ENCODE data around the gene HBZ.

The HBZ gene

DNA sequence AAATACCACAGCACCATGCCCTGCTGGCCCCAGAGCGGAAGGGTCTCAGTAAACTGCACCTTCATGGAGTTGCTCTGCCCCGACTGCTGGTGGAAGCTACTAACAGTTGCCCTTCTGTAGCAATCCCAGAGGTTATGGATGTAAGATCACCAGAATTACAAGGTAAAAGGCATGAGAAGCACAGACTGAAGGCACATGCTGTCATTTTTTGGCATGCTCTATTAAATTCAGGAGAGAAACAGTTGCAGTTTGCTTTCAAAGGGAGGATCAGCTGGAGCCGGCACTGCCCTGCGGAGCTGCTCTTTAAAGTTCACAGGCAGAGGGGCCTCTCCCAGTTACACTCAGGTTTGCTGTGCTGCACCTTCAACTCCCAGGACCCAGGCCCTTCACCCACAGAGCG, 33.1 kb upstream of the HBZ start:
- ATAC-seq = no peak
- TF ChIP-seq OSR1 (CRISPR knock-in tag; IDR thresholded peaks at IDR 0.05) = no peak
- TF ChIP-seq TOX (CRISPR knock-in tag; IDR thresholded peaks at IDR 0.05; ENCODE audit: borderline replicate concordance) = no peak
- TF ChIP-seq, protein P1, sequence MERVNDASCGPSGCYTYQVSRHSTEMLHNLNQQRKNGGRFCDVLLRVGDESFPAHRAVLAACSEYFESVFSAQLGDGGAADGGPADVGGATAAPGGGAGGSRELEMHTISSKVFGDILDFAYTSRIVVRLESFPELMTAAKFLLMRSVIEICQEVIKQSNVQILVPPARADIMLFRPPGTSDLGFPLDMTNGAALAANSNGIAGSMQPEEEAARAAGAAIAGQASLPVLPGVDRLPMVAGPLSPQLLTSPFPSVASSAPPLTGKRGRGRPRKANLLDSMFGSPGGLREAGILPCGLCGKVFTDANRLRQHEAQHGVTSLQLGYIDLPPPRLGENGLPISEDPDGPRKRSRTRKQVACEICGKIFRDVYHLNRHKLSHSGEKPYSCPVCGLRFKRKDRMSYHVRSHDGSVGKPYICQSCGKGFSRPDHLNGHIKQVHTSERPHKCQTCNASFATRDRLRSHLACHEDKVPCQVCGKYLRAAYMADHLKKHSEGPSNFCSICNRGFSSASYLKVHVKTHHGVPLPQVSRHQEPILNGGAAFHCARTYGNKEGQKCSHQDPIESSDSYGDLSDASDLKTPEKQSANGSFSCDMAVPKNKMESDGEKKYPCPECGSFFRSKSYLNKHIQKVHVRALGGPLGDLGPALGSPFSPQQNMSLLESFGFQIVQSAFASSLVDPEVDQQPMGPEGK (CRISPR knock-in tag; IDR thresholded peaks at IDR 0.05; ENCODE audit: borderline replicate concordance) = no peak
- no peak for TF ChIP-seq ARNTL (CRISPR knock-in tag; IDR thresholded peaks at IDR 0.05; ENCODE audit: borderline replicate concordance, low read depth)
- no peak for TF ChIP-seq GLIS3 (CRISPR knock-in tag; IDR thresholded peaks at IDR 0.05)
- TF ChIP-seq ZFP3 (CRISPR knock-in tag; IDR thresholded peaks at IDR 0.05) = no peak
- TF ChIP-seq ESRRG (CRISPR knock-in tag; IDR thresholded peaks at IDR 0.05) = no peak
- TF ChIP-seq ZNF8 (CRISPR knock-in tag; IDR thresholded peaks at IDR 0.05) = no peak

DNA sequence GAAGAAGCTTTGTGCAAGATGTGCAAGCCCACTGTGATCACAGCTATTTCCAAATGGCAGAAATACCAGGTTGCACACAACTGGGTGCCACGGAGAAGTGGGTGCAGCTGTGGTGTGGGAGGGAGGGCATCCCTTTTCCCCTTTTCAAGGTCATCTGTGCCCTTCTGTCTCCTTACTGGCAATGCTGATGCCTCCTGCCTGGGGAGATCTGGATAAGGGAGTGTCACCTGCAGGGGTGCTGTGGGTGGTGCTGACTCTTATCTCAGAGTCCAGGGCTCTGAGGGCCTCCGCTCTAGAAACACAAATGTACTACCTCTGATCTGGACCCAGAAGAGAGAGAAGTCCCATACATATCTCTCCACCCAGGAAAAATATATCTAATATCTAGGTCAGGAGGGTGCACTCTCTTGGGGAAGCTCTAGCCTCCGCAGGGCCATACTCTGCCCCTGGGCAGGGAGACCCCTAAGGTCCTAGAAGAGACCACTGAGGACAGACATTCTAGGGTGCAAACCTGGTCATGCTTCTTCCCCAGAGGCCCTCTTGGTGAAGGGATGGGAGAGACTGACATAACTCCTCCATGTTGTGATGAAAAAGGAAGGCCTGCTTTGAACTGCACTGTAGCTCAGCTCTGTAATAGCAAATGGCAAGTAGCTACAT, 32.5 kb upstream of the HBZ start:
- ATAC-seq = no peak; the same call in 2 of the 3 replicates
- TF ChIP-seq, protein P2, sequence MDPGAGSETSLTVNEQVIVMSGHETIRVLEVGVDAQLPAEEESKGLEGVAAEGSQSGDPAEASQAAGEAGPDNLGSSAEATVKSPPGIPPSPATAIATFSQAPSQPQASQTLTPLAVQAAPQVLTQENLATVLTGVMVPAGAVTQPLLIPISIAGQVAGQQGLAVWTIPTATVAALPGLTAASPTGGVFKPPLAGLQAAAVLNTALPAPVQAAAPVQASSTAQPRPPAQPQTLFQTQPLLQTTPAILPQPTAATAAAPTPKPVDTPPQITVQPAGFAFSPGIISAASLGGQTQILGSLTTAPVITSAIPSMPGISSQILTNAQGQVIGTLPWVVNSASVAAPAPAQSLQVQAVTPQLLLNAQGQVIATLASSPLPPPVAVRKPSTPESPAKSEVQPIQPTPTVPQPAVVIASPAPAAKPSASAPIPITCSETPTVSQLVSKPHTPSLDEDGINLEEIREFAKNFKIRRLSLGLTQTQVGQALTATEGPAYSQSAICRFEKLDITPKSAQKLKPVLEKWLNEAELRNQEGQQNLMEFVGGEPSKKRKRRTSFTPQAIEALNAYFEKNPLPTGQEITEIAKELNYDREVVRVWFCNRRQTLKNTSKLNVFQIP (CRISPR knock-in tag; IDR thresholded peaks at IDR 0.05; ENCODE audit: borderline replicate concordance, low read depth) = no peak
- no peak for TF ChIP-seq TOX (CRISPR knock-in tag; IDR thresholded peaks at IDR 0.05; ENCODE audit: borderline replicate concordance)
- TF ChIP-seq ZNF70 (CRISPR knock-in tag; IDR thresholded peaks at IDR 0.05) = no peak
- TF ChIP-seq OSR1 (CRISPR knock-in tag; IDR thresholded peaks at IDR 0.05) = no peak
- TF ChIP-seq ARNTL (CRISPR knock-in tag; IDR thresholded peaks at IDR 0.05; ENCODE audit: borderline replicate concordance, low read depth) = no peak
- no peak for TF ChIP-seq ZNF8 (CRISPR knock-in tag; IDR thresholded peaks at IDR 0.05)
- TF ChIP-seq, protein P3, sequence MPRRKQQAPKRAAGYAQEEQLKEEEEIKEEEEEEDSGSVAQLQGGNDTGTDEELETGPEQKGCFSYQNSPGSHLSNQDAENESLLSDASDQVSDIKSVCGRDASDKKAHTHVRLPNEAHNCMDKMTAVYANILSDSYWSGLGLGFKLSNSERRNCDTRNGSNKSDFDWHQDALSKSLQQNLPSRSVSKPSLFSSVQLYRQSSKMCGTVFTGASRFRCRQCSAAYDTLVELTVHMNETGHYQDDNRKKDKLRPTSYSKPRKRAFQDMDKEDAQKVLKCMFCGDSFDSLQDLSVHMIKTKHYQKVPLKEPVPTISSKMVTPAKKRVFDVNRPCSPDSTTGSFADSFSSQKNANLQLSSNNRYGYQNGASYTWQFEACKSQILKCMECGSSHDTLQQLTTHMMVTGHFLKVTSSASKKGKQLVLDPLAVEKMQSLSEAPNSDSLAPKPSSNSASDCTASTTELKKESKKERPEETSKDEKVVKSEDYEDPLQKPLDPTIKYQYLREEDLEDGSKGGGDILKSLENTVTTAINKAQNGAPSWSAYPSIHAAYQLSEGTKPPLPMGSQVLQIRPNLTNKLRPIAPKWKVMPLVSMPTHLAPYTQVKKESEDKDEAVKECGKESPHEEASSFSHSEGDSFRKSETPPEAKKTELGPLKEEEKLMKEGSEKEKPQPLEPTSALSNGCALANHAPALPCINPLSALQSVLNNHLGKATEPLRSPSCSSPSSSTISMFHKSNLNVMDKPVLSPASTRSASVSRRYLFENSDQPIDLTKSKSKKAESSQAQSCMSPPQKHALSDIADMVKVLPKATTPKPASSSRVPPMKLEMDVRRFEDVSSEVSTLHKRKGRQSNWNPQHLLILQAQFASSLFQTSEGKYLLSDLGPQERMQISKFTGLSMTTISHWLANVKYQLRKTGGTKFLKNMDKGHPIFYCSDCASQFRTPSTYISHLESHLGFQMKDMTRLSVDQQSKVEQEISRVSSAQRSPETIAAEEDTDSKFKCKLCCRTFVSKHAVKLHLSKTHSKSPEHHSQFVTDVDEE (CRISPR knock-in tag; IDR thresholded peaks at IDR 0.05) = no peak
- no peak for TF ChIP-seq ZNF565 (CRISPR knock-in tag; conservative IDR thresholded peaks at IDR 0.05; ENCODE audit: low read depth)
- no peak for TF ChIP-seq BACH2 (CRISPR knock-in tag; IDR thresholded peaks at IDR 0.05; ENCODE audit: borderline replicate concordance)
- no peak for TF ChIP-seq GLIS3 (CRISPR knock-in tag; IDR thresholded peaks at IDR 0.05)
- TF ChIP-seq RARB (CRISPR knock-in tag; IDR thresholded peaks at IDR 0.05) = no peak
- no peak for TF ChIP-seq SNAI2 (CRISPR knock-in tag; IDR thresholded peaks at IDR 0.05)
- TF ChIP-seq, protein P4, sequence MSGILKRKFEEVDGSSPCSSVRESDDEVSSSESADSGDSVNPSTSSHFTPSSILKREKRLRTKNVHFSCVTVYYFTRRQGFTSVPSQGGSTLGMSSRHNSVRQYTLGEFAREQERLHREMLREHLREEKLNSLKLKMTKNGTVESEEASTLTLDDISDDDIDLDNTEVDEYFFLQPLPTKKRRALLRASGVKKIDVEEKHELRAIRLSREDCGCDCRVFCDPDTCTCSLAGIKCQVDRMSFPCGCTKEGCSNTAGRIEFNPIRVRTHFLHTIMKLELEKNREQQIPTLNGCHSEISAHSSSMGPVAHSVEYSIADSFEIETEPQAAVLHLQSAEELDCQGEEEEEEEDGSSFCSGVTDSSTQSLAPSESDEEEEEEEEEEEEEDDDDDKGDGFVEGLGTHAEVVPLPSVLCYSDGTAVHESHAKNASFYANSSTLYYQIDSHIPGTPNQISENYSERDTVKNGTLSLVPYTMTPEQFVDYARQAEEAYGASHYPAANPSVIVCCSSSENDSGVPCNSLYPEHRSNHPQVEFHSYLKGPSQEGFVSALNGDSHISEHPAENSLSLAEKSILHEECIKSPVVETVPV (CRISPR knock-in tag; IDR thresholded peaks at IDR 0.05) = no peak
- TF ChIP-seq ISL1 (CRISPR knock-in tag; IDR thresholded peaks at IDR 0.05) = no peak
- TF ChIP-seq ZFP3 (CRISPR knock-in tag; IDR thresholded peaks at IDR 0.05) = no peak
- no peak for TF ChIP-seq ZC3H10 (CRISPR knock-in tag; IDR thresholded peaks at IDR 0.05)
- no peak for TF ChIP-seq ESRRG (CRISPR knock-in tag; IDR thresholded peaks at IDR 0.05)
- TF ChIP-seq CSDC2 (CRISPR knock-in tag; IDR thresholded peaks at IDR 0.05) = no peak

DNA sequence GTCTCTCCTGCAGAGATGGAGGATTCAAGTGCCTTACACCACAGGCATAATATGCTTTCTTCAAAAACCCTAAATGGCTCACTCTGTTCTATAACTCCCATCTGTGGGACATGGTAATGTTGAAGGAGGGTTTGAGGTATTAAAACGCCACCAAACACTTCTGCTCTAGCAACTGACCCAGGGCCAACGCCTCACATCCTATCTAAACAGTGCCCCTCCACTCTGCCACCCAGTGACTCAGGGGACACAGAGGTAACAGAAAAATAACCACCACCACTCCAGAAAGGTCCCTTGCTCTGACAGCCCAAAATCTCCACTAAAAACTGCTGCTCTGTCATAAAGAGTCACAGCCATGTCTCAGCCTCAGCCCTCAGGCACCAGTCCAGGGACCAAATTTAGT, 31.7 kb upstream of the HBZ start:
- TF ChIP-seq, protein P4 (CRISPR knock-in tag; IDR thresholded peaks at IDR 0.05) = no peak
- TF ChIP-seq ZNF70 (CRISPR knock-in tag; IDR thresholded peaks at IDR 0.05) = no peak
- TF ChIP-seq BACH2 (CRISPR knock-in tag; IDR thresholded peaks at IDR 0.05; ENCODE audit: borderline replicate concordance) = no peak
- TF ChIP-seq, protein P5, sequence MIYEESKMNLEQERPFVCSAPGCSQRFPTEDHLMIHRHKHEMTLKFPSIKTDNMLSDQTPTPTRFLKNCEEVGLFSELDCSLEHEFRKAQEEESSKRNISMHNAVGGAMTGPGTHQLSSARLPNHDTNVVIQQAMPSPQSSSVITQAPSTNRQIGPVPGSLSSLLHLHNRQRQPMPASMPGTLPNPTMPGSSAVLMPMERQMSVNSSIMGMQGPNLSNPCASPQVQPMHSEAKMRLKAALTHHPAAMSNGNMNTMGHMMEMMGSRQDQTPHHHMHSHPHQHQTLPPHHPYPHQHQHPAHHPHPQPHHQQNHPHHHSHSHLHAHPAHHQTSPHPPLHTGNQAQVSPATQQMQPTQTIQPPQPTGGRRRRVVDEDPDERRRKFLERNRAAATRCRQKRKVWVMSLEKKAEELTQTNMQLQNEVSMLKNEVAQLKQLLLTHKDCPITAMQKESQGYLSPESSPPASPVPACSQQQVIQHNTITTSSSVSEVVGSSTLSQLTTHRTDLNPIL (CRISPR knock-in tag; IDR thresholded peaks at IDR 0.05; ENCODE audit: low read depth) = no peak
- TF ChIP-seq ZFP30 (CRISPR knock-in tag; IDR thresholded peaks at IDR 0.05) = no peak
- ATAC-seq = no peak

All from SK-N-SH treated with all-trans-retinoic acid at 6 μM for 48 hours (cell line).